ENCODE results near the gene SOWAHD.
"Not testable (repeated sequence)": the region's sequence is repeated elsewhere in the genome, so short reads cannot be mapped to it uniquely, and the experiment has no call there.

Gene SOWAHD

DNA sequence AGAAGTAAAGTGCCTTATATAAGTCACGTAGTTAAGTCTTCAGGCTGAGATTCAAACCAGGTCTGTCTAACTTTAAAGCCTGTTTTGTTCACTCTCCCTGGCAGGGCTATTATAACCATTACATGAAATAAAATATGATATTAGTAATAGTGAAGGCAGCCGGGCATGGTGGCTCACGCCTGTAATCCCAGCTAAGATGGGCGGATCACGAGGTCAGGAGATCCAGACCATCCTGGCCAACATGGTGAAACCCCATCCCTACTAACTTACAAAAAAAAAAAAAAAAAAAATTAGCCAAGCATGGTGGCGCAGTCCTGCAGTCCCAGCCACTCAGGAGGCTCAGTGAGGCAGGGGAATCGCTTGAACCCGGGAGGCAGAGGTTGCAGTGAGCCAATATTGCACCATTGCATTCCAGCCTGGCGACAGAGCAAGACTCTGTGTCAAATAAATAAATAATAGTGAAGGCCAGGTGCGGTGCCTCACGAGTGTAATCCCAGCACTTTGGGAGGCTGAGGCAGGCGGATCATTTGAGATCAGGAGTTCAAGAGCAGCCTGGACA, 22.1 kb upstream of the SOWAHD start:
- DNase-seq (ENCODE audit: low read depth): no peak
- no peak for TF ChIP-seq MYC (IDR thresholded peaks at IDR 0.05; ENCODE audit: low read depth, low read length)
- TF ChIP-seq POLR2A (IDR thresholded peaks at IDR 0.05; ENCODE audit: extremely low read depth, insufficient read length): no peak
- TF ChIP-seq, protein P1, sequence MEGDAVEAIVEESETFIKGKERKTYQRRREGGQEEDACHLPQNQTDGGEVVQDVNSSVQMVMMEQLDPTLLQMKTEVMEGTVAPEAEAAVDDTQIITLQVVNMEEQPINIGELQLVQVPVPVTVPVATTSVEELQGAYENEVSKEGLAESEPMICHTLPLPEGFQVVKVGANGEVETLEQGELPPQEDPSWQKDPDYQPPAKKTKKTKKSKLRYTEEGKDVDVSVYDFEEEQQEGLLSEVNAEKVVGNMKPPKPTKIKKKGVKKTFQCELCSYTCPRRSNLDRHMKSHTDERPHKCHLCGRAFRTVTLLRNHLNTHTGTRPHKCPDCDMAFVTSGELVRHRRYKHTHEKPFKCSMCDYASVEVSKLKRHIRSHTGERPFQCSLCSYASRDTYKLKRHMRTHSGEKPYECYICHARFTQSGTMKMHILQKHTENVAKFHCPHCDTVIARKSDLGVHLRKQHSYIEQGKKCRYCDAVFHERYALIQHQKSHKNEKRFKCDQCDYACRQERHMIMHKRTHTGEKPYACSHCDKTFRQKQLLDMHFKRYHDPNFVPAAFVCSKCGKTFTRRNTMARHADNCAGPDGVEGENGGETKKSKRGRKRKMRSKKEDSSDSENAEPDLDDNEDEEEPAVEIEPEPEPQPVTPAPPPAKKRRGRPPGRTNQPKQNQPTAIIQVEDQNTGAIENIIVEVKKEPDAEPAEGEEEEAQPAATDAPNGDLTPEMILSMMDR (IDR thresholded peaks at IDR 0.05; ENCODE audit: low read depth, low read length): no peak
- TF ChIP-seq, protein P2, sequence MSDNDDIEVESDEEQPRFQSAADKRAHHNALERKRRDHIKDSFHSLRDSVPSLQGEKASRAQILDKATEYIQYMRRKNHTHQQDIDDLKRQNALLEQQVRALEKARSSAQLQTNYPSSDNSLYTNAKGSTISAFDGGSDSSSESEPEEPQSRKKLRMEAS (IDR thresholded peaks at IDR 0.05; ENCODE audit: low read depth, low read length): no peak
- H3K4me3 ChIP-seq (ENCODE audit: low read depth, low read length): no peak overlapping the region

DNA sequence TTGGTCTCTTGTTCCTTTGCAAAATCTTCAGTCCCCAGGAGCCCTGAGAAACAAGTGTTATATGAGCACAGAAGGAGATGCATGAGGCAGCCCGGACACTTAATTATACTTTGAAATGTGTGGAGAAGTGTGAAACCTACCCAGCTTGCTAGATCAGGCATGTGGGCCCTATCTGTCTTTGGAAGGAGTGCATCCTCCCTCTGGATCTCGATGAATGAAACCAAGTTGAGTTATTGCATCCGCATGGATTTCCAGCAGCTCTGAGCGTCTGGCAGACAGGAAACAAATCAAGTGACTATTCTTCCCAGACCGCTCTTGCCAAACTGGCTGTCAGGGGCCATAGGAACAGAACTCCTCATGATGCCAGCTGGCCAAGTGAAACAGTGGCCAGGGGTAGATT, 19.6 kb upstream of the SOWAHD start:
- TF ChIP-seq POLR2A (IDR thresholded peaks at IDR 0.05; ENCODE audit: extremely low read depth, insufficient read length) (no peak), MYC (IDR thresholded peaks at IDR 0.05; ENCODE audit: low read depth, low read length) (no peak)
- TF ChIP-seq, protein P1 (IDR thresholded peaks at IDR 0.05; ENCODE audit: low read depth, low read length): no peak
- TF ChIP-seq, protein P2 (IDR thresholded peaks at IDR 0.05; ENCODE audit: low read depth, low read length): no peak
- H3K4me3 ChIP-seq (ENCODE audit: low read depth, low read length): no peak overlapping the region
- no peak for DNase-seq (ENCODE audit: low read depth)

DNA sequence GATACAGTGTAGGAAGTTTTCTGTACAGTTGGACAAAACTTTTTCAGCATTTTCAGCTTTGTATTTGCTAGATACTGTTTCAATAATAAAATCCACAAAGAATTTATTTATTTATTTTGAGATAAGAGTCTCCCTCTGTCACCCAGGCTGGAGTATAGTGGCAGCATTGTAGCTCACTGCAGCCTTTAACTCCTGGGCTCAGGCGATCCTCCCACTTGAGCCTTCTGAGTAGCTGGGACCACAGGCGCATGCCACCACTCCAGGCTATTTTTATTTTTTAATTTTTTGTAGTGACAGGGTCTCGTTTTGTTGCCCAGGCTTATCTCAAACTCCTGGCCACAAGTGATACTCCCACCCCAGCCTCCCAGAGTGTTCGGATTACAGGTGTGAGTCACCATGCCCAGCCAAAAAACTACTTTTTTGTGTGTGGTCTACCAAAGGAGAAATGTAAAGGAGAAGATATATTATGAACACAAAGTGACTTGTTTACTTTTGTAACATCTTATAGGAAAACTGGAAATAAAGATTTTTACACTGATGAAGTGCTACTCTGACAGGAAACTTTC, 13.0 kb upstream of the SOWAHD start:
- DNase-seq (ENCODE audit: low read depth): peak; percentile 71
- no peak for TF ChIP-seq MYC (IDR thresholded peaks at IDR 0.05; ENCODE audit: low read depth, low read length)
- TF ChIP-seq POLR2A (IDR thresholded peaks at IDR 0.05; ENCODE audit: extremely low read depth, insufficient read length): no peak
- TF ChIP-seq, protein P2 (IDR thresholded peaks at IDR 0.05; ENCODE audit: low read depth, low read length): no peak
- TF ChIP-seq, protein P1 (IDR thresholded peaks at IDR 0.05; ENCODE audit: low read depth, low read length): no peak
- no peak overlapping the region for H3K4me3 ChIP-seq (ENCODE audit: low read depth, low read length)

DNA sequence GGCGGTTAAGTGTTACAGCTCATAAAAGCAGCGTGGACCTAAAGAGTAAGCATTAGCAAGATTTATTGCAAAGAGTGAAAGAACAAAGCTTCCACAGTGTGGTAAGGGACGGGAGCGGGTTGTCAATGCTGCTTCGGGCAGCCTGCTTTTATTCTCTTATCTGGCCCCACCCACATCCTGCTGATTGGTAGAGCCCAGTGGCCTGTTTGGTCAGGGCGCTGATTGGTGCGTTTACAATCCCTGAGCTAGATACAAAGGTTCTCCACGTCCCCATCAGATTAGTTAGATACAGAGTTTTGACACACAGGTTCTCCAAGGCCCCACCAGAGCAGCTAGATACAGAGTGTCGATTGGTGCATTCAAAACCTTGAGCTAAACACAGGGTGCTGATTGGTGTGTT, 8.3 kb upstream of the SOWAHD start:
- not testable (repeated sequence) for H3K4me3 ChIP-seq (ENCODE audit: low read depth, low read length)

DNA sequence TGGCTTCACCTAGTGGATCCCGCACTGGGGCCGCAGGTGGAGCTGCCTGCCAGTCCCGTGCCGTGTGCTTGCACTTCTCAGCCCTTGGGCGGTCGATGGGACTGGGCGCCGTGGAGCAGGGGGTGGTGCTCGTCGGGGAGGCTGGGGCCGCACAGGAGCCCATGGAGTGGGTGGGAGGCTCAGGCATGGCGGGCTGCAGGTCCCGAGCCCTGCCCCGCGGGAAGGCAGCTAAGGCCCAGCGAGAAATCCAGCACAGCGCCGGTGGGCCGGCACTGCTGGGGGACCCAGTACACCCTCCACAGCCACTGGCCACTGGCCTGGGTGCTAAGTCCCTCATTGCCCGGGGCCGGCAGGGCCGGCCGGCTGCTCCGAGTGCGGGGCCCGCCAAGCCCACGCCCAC, 7.6 kb upstream of the SOWAHD start:
- not testable (repeated sequence) for H3K4me3 ChIP-seq (ENCODE audit: low read depth, low read length); DNase-seq (ENCODE audit: low read depth)

More for the DNA sequence above, 8.3 kb upstream of the SOWAHD start:
- not testable (repeated sequence) for DNase-seq (ENCODE audit: low read depth)

DNA sequence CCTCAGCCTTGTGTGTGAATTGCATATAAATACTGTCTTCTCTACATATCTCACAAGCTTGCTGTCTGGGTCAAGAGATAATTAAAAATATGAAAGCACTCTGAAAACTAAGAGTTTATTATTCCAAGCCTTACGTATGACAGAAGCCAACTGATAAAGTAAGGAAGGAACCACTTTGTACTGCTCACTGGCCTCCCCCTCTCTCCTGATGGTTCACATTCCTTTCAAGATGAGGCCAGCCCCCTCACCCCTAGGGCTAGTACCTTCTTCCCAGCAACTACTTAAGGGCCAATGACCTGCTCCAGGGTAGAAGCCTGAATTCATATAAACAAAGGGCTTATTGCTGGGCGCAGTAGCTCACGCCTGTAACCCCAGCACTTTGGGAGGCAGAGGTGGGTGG, 5.4 kb upstream of the SOWAHD start:
- no peak for DNase-seq (ENCODE audit: low read depth)
- TF ChIP-seq, protein P2 (IDR thresholded peaks at IDR 0.05; ENCODE audit: low read depth, low read length): no peak
- TF ChIP-seq MYC (IDR thresholded peaks at IDR 0.05; ENCODE audit: low read depth, low read length) (no peak), POLR2A (IDR thresholded peaks at IDR 0.05; ENCODE audit: extremely low read depth, insufficient read length) (no peak)
- TF ChIP-seq, protein P1 (IDR thresholded peaks at IDR 0.05; ENCODE audit: low read depth, low read length): no peak
- H3K4me3 ChIP-seq (ENCODE audit: low read depth, low read length): no peak overlapping the region

DNA sequence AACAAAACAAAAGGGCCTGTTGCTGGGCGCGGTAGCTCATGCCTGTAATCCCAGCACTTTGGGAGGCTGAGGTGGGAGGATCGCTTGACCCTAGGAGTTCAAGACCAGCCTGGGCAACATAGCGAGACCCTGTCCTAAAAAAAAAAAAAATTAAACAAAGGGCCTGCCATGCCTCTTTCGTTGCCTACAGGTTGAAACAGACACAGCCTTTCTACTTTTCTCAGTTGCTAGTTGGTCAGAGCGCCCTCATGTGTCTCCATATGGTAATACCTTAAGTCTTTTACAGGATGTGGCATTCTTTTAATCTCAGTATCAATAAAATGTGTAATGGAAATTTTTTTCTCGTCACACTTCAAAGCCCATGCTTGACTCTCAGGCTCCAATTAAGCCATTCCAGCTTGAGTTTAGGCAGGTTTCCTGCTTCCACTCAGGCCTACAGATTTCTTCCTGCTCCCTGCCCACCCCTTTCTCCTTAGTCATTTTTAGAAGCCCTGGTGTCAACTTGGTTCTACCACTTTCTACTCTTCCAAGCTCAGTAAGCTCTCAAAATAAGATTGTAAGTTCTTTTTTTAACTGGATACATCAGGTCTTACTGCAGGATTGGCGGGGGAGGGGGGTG, 4.6 kb upstream of the SOWAHD start:
- TF ChIP-seq, protein P1 (IDR thresholded peaks at IDR 0.05; ENCODE audit: low read depth, low read length): peak; percentile 52
- TF ChIP-seq POLR2A (IDR thresholded peaks at IDR 0.05; ENCODE audit: extremely low read depth, insufficient read length) (no peak), MYC (IDR thresholded peaks at IDR 0.05; ENCODE audit: low read depth, low read length) (no peak)
- TF ChIP-seq, protein P2 (IDR thresholded peaks at IDR 0.05; ENCODE audit: low read depth, low read length): peak; percentile 7; the same call in 1 of the 2 replicates
- H3K4me3 ChIP-seq (ENCODE audit: low read depth, low read length): no peak overlapping the region
- DNase-seq (ENCODE audit: low read depth): peak; percentile 78
